Activated T-helper 9 cell treated with anti-CD3 and anti-CD28 coated beads, Interleukin-2, amount 50 U/mL, for 16 hours (primary cell): ENCODE data around the gene AP3D1.
"Not testable (repeated sequence)": the region's sequence is repeated elsewhere in the genome, so short reads cannot be mapped to it uniquely, and the experiment has no call there.

ENCODE experiments used
- DNase-seq: peaks from one replicate; pipeline ENCODE4 v3.0.0-alpha.2; 2020; ENCODE audit warnings: low read depth

The AP3D1 gene

GRCh38 chr19:2151339-2152229, at the start of gene AP3D1:
TSS of gene AP3D1 (minus strand) at chr19:2151566. CDS start at chr19:2151334, 232 bp downstream.
- DNase-seq = peak; percentile 99

DNA sequence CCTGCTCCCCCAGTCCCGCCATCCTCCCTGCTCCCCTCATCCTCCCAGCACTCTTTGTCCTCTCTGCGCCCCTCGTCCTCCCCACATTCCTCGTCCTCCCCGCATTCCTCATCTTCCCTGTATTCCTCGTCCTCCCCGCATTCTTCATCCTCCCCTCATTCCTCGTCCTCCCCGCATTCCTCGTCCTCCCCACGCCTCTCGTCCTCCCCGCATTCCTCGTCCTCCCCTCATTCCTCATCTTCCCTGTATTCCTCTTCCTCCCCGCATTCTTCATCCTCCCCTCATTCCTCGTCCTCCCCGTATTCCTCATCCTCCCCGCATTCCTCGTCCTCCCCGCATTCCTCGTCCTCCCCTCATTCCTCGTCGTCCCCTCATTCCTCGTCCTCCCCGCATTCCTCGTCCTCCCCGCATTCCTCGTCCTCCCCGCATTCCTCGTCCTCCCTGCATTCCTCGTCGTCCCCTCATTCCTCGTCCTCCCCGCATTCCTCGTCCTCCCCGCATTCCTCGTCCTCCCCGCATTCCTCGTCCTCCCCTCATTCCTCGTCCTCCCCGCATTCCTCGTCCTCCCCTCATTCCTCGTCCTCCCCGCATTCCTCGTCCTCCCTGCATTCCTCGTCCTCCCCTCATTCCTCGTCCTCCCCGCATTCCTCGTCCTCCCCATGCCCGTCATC, 49.4 kb upstream of the AP3D1 start:
- DNase-seq = not testable (repeated sequence)

- DNase-seq = no peak
Measured at GRCh38 chr19:2199861-2200623, 48.7 kb upstream of the AP3D1 start.

DNA sequence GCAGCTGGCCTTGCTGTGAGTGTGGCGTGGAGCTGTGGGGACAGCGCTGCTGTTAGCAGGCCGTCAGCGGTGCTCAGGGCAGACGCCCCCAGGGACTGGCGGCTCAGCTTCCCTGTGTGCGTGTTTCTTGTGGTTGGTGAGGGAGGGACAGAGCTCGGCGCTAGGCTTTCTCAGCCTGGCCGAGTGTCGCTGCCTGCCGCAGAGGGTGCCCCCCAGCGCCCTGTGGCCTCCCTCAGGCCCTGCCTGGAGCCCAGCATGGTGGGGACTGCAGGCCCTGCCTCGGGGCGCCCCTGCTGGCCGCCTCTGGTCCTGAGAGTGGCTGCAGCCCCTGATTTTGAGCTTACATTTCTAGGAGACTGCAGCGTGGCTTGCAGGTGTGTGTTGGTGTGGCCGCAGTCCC, 47.8 kb upstream of the AP3D1 start:
- no peak for DNase-seq

DNA sequence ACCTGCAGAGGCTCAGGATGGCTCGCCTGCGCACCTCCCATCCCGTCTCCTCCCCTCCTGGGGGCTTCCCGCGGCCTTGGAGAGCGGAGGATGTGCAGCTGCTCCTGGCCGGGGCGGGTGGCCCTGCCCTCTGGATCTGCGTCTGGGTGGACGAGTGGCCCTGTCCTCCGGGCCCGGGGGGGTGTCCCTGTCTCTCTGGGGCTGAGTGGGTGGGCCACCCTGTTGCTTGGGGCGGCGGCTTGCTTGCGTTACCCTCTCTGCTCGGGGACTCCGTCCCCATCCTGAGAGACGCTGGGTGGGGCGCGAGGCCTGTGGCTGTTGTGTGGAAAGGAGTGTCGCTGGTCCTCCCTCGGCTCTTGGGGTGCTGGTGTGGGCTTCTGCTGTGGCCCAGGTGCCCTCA, 47.0 kb upstream of the AP3D1 start:
- no peak for DNase-seq

DNA sequence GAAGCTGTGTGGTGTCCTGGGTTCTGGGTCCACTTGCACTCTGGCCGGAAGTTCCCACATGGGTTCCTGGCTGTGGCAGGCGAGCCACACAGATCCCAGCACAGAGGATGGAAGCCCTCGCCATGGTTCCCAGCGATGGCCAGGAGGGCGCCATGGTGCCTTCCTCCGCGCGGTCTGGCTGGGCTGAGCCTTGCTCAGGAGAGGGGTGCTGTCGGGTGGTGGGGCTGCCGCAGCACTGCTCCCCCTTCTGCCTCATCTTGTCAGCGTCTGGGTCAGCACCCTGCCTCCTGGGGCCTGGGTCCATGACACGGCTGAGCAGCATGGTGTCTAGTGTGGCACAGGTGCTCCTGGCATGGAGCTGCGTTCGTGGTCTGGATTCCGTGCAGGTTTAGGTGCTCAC, 45.9 kb upstream of the AP3D1 start:
- DNase-seq = no peak

GRCh38 chr19:2195914-2196313, 44.5 kb upstream of the AP3D1 start:
- DNase-seq = no peak

DNA sequence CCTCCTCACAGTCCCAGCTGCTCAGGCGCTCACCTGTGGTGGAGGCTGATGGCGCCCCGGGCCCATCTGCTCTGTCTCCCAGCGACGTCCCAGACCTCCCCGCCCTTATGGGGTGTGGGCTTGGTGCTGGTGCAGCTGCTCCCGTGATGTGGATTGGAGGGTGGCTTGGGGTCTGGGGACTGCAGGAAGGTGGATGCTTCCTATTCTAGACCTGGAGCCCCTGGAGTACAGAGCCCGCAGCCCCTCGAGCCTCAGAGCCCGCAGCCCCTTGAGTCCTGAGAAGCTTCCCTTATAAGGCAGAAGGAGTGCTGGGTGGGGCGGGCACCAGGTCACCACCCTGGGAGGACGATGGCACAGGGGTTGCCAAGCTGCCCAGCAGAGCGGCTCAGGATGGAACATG, 44.0 kb upstream of the AP3D1 start:
- DNase-seq = no peak

- DNase-seq = no peak
Measured at GRCh38 chr19:2194513-2195078, 43.2 kb upstream of the AP3D1 start.

- DNase-seq = no peak
Measured at GRCh38 chr19:2193807-2194206, 42.4 kb upstream of the AP3D1 start.

GRCh38 chr19:2192862-2193261, 41.5 kb upstream of the AP3D1 start:
- DNase-seq = no peak

GRCh38 chr19:2191456-2192310, 40.3 kb upstream of the AP3D1 start:
- no peak for DNase-seq

- no peak for DNase-seq
Measured at GRCh38 chr19:2190848-2191455, 39.6 kb upstream of the AP3D1 start.

DNA sequence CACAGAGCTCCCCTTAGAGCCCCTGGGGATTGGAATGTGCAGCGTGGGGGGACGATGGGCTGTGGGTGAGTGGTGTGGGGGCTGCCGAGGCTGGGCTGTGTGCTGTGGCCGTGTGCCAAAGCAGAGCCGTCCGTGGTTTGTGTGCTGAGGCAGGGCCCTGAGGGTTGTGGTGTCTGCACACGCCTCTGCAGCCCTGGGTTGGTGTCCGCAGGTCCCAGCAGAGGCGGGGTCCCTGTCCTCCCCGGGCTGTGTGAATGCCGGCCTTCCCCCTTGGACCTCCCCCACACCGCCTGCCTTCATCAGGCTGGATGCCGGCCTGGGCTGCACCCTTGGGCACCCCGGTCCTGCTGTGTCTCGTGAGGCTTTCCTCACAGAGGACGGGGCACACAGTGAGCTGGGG, 38.5 kb upstream of the AP3D1 start:
- no peak for DNase-seq

- DNase-seq = no peak
Measured at GRCh38 chr19:2188708-2189385, 37.5 kb upstream of the AP3D1 start.

DNA sequence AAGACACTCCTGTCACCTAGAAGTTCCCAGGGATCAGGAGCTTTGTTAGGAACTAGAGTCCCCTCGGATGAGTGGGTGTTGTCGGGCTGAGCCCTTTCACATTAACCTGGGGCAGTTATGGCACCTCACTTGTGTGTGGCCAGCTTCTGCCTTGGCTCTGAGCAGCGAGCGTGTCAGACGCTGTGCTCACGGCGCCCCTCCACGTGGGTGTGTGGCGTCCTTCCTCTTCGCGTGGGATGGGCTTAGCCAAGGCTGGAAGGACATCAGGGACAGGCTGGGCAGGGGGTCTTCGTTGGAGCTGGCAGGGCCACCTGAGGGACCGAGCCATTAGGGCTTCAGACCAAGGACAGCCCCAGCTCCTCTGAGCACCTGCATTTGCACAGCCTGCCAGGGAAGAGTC, 35.8 kb upstream of the AP3D1 start:
- DNase-seq = no peak

GRCh38 chr19:2186071-2186846, 34.9 kb upstream of the AP3D1 start:
- no peak for DNase-seq

DNA sequence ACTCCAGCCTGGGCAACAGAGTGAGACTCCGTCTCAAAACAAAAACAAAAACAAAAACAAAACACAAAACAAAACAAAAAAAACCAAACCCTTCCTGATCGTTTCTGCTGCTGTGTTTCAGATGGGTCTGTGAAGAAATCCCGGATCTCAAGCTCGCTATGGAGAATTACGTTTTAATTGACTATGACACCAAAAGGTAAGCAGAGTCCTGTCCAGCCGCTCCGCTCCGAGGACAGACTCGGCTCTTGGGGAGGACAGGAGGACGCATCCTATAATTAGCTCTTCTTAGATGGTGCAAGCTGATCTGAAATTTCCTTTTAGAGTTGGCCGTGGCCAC, 34.3 kb upstream of the AP3D1 start:
- no peak for DNase-seq

DNA sequence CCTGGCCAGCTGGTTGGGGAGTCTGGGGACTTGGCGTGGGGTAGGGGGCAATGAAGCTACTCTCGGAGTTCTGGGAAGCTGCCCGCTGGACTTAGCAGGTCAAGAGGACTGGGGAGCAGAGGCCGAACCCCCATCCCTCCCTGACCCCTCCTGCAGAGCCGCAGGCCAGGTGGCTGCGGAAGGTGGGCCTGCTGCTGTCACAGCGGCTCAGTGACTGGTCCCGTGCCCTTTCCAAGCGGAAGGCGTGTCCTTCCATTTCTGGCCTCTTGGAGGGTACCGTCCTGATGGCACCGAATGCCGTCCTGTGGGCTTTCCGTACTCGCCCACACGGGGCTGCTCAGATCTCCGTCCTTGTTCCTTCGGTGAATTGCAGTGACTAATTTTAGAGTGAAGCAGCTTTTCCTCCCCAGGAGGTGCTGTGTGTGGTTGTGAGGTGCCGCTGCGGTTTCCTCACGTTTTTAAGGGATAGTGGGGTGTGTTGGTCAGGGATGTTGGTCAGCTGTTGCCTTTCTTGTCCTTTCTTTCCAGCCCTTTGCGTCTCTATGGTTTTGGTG, 33.1 kb upstream of the AP3D1 start:
- no peak for DNase-seq

DNA sequence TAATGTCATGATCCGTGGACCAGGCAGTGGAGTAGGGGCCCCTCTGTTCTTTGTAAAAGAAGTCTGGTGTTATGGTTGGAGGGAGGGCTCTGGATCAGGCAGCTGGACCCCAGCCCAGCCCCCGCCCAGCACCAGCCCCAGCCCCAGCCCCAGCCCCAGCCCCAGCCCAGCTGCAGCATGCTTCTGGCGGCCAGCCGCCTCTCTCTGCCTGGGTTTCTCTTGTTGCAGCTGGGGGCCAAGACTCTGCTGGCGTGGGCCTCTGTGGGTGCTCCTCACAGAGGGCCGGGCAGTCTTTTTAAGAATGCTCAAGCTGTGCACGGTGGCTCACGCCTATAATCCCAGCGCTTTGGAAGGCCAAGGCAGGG, 30.2 kb upstream of the AP3D1 start:
- DNase-seq = no peak
